SK-N-SH treated with all-trans-retinoic acid at 6 μM for 48 hours (cell line): ENCODE data around the gene PRR7.

Experiments
- ARNTL ChIP-seq: fragments of 450-650 bp; formaldehyde crosslinking; IDR thresholded peaks from 2 replicates; pipeline ENCODE4 v1.5.0; 2020; ENCODE audit warnings: low read depth, mild to moderate bottlenecking, moderate library complexity, borderline replicate concordance
- GLIS3 ChIP-seq: fragments of 250-450 bp; sonication (Bioruptor Pico); IDR thresholded peaks from 2 replicates; pipeline ENCODE4 v1.5.0; 2020; ENCODE audit warnings: mild to moderate bottlenecking, moderate library complexity
- PATZ1 ChIP-seq: fragments of 250-450 bp; sonication (Bioruptor Pico); IDR thresholded peaks from 2 replicates; pipeline ENCODE4 v1.8.0; 2020; ENCODE audit warnings: mild to moderate bottlenecking, moderate library complexity, borderline replicate concordance
- TCF4 ChIP-seq: fragments of 250-450 bp; sonication (Bioruptor Pico); IDR thresholded peaks from 2 replicates; pipeline ENCODE4 v1.8.0; 2021; ENCODE audit warnings: mild to moderate bottlenecking, moderate library complexity, borderline replicate concordance
- TOX ChIP-seq: fragments of 250-450 bp; sonication (Bioruptor Pico); IDR thresholded peaks from 2 replicates; pipeline ENCODE4 v1.8.0; 2021; ENCODE audit warnings: mild to moderate bottlenecking, moderate library complexity, borderline replicate concordance
- ZC3H10 ChIP-seq: fragments of 250-450 bp; sonication (Bioruptor Pico); IDR thresholded peaks from 2 replicates; pipeline ENCODE4 v1.5.1; 2021; ENCODE audit warnings: mild to moderate bottlenecking, moderate library complexity
- ZFP3 ChIP-seq: fragments of 250-450 bp; sonication (Bioruptor Pico); IDR thresholded peaks from 2 replicates; pipeline ENCODE4 v1.5.0; 2020; ENCODE audit warnings: mild to moderate bottlenecking, moderate library complexity

- TF ChIP-seq PATZ1 (peak; percentile 17; the same call in 1 of the 2 replicates), TOX (no peak), GLIS3 (CRISPR knock-in tag) (no peak), ZFP3 (CRISPR knock-in tag) (no peak), ZC3H10 (CRISPR knock-in tag) (no peak), TCF4 (no peak), ARNTL (CRISPR knock-in tag) (no peak)
Measured at GRCh38 chr5:177425801-177426565, 20.6 kb upstream of the PRR7 start.
